GM21717 (cell line): ENCODE measurements around the gene ABCC6.
"Not testable (repeated sequence)": the region's sequence is repeated elsewhere in the genome, so short reads cannot be mapped to it uniquely, and the experiment has no call there.

Experiments
- ATAC-seq: cut with Tn5 transposase; IDR thresholded peaks from one replicate; pipeline ENCODE4 v1.9.1; 2021; ENCODE audit warnings: mild to moderate bottlenecking, moderate library complexity; ENCODE audit not compliant: unreplicated experiment

The ABCC6 gene

DNA sequence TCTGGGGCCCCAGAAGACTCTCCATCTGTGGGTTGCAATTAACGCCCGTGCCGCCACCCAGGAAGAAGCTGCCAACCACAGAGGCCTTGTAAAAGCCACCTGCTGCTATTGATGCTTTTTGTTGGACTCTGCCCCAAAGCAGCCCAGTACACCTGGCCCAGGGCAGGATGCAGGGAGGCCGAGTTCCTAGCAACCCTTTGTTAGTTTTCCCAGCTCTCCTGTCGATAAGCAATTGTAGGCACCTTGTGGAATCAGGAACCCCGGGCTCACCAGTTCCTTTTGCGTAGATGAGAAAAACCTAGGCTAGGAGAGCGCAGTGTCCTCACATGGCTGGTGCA is 103.3 kb downstream of the ABCC6 start:
- ATAC-seq = no peak

DNA sequence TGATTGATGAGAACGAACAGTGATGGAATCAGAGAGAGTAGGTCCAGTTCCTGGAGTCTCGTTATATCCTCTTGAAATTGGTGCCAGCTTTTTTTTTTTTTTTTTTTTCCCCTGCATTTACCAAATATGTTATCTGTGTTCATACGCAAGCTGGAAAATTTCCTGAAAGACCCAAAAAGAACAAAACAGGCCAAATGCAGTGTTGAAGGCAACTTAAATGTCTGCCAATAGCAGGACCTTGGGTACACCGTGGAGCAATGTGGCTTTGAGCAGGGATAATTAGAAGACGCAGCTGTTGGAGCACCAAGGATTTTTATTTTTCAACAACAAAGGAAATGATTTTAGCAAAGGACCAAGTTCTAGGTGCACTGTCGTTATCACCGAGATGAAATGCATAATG is 105.0 kb downstream of the ABCC6 start:
- no peak for ATAC-seq

DNA sequence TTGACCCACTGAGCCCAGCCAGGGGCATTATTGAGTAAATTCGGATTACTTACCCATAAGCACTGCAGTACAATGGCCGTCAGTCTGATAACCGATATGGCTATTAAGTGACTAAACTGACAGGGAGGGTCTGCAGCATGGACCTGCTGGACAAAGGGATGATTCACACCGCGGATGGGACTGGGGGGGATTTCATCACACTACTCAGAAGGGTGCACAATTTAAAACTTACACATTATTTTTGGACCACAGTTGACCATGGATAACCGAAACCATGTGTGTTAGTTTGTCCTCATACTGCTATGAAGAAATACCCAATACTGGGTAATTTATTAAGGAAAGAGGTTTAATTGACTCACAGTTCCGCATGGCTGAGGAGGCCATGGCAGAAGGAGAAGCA is 106.5 kb downstream of the ABCC6 start:
- ATAC-seq = no peak

GRCh38 chr16:16113076-16113475 is 110.2 kb downstream of the ABCC6 start:
- ATAC-seq = no peak

- no peak for ATAC-seq
These were observed 110.7 kb downstream of the ABCC6 start for GRCh38 chr16:16112450-16113053.

DNA sequence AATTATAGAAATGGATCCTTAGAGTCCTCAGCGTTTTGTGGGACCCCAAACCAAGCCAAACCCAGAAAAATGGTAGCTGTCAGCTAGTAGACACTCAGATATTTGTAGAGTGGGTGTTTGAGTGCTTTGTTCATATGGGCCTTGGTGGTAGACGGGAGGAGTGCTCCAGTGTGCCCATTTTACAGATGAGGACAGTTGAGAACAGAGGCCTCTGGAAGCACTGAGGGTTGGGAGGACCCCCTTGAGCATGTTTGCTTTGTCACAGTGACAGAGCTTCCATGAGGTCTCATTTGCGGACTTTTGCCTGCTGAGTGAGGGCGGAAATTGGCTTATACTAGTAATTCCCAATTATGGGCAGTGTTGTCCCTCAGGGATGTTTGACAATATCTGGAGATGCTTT is 111.7 kb downstream of the ABCC6 start:
- no peak for ATAC-seq

DNA sequence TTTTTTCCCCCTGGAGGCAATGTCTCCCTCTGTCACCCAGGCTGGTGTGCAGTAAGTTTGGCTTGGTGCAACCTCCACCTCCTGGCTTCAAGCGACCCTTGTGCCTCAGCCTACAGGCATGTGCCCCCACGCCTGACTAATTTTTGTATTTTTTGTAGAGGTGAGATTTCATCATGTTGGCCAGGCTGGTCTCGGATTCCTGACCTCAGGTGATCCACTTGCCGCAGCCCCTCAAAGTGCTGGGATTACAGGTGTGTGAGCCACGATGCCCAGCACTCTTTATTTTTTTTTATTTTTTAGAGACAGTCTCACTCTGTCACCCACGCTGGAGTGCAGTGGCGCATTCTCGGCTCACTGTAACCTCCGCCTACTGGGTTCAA is 113.2 kb downstream of the ABCC6 start:
- ATAC-seq = no peak

GRCh38 chr16:16109453-16110110 is 113.7 kb downstream of the ABCC6 start:
- ATAC-seq = no peak

DNA sequence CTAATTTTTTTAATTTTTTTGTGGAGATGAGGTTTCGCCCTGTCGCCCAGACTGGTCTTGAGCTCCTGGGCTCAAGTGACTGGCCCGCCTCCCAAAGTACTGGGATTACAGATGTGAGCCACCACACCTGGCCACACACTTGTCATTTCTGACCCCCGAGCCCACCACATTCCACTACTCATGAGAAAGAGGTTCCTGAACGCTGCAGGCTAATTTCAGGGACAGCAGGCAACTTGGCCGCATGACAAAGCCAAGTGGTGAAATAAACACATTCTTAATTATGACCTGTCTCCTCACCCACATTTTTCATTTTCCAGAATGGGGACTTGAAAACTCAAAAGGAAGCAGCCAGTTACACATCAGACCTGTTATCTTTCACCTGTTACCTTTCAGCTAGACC is 114.5 kb downstream of the ABCC6 start:
- ATAC-seq = no peak

DNA sequence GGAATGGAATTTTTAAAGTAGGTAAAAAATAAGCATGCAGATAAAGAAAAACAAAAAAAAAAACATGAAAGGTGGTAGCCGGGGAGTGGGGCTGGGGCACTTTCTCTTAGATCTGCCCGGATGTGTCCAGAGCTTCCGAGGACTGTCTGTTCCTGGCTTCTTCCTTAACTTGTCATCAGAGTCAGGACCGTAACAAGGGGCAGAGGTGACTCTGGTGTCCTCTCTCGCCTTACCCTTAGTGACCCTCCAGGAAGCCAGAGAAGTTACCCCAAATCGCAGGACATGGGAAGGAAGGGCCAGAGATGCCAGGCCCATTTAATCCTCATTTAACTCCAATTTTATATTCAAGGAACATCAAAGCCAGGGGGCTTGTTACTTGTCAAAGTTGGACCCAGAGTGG is 115.5 kb downstream of the ABCC6 start:
- ATAC-seq = no peak

- ATAC-seq = no peak
These were observed 116.8 kb downstream of the ABCC6 start for GRCh38 chr16:16106466-16106865.

GRCh38 chr16:16105646-16106045 is 117.6 kb downstream of the ABCC6 start:
- no peak for ATAC-seq

DNA sequence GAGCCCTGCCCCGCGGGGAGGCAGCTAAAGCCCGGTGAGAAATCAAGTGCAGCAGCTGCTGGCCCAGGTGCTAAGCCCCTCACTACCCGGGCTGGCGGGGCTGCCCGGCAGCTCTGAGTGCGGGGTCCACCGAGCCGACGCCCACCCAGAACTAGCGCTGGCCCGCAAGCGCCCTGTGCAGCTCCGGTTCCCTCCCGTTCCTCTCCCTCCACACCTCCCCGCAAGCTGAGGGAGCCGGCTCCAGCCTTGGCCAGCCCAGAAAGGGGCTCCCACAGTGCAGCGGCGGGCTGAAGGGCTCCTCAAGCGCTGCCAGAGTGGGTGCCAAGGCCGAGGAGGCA is 118.5 kb downstream of the ABCC6 start:
- not testable (repeated sequence) for ATAC-seq

DNA sequence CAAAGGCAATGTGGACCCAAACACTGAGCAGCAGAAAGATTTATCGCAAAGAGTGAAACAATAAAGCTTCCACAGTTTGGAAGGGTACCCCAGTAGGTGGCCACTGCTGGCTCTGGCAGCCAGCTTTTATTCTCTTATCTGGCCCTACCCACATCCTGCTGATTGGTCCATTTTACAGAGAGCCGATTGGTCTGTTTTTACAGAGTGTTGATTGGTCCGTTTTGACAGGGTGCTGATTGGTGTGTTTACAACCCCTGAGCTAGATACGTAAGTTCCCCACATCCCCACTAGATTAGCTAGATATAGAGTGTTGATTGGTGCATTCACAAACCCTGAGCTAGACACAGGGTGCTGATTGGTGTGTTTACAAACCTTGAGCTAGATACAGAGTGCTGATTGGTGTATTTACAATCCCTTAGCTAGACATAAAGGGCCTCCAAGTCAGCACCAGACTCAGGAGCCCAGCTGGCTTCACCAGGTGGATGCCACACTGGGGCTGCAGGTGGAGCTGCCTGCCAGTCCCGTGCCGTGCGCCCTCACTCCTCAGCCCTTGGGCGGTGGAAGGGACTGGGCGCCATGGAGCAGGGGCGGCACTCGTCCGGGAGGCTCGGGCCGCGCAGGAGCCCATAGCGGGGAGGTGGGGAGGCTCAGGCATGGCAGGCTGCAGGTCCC is 119.0 kb downstream of the ABCC6 start:
- ATAC-seq = not testable (repeated sequence)

GRCh38 chr16:16102738-16103137 is 120.6 kb downstream of the ABCC6 start:
- ATAC-seq = no peak

GRCh38 chr16:16101585-16101984 is 121.7 kb downstream of the ABCC6 start:
- no peak for ATAC-seq

GRCh38 chr16:16100631-16101030 is 122.7 kb downstream of the ABCC6 start:
- ATAC-seq = no peak

DNA sequence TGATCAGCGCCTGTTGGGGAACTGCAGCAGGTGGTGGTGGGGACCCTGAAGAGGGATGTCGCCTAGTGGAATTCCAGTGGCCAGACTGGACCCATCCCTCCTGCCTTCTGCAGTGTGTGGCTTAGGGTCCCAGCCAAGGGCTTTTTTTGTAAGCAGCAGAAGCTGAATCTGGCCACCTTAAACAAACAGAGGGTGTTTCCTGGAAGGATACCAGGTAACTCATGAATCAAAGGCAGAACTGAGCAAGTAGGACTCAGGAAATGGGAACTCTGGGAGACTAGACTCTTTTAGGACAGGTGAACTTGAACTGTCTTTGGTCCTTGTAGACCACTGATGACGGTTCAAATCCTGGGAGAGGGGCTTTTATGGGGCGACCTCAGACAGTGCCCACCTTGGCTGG is 124.0 kb downstream of the ABCC6 start:
- no peak for ATAC-seq
